CD4-positive, CD25-positive, alpha-beta regulatory T cell (primary cell): Measurements from ENCODE around the gene DYNC2LI1. TPM values are rescaled to one million over a fixed set of nuclear protein-coding genes. Genes with fewer than 3 reads are reported as not detected.

Experiments used
- ATAC-seq, 2 donors: fragments of 150-1000 bp; cut with Tn5 transposase; one replicate each; pipeline ENCODE4 v1.10.0; 2021; ENCODE audit warnings: low read depth in 2 of 2, moderate number of reproducible peaks in 2 of 2, moderate library complexity in 1 of 2
- DNase-seq, 3 donors: peaks; one replicate each; pipeline versions ENCODE4 v3.0.0 to v3.0.0-alpha.2; 2012 to 2022; ENCODE audit warnings: mixed read lengths in 1 of 3
- H3K27ac ChIP-seq: one replicate; pipeline ENCODE4 v1.7.0; 2013; ENCODE audit warnings: mild to moderate bottlenecking, low read length; ENCODE audit not compliant: insufficient read depth, poor library complexity, severe bottlenecking
- H3K27me3 ChIP-seq: one replicate; pipeline ENCODE4 v1.7.0; 2013; ENCODE audit warnings: low read length; ENCODE audit not compliant: control insufficient read depth, insufficient read depth
- H3K36me3 ChIP-seq: one replicate; pipeline ENCODE4 v1.7.0; 2013; ENCODE audit warnings: mild to moderate bottlenecking, low read length, moderate library complexity; ENCODE audit not compliant: control insufficient read depth, insufficient read depth
- H3K4me1 ChIP-seq: 2 replicates; pipeline ENCODE4 v1.7.0; 2013; ENCODE audit warnings: mild to moderate bottlenecking, low read length; ENCODE audit not compliant: insufficient read depth, control insufficient read depth, poor library complexity, severe bottlenecking
- H3K4me3 ChIP-seq: one replicate; pipeline ENCODE4 v1.7.0; 2013; ENCODE audit warnings: low read depth, mild to moderate bottlenecking, low read length, moderate library complexity
- H3K9me3 ChIP-seq, 2 experiments: 1 replicate in 1 of 2; 2 replicates in 1 of 2; pipeline ENCODE4 v1.7.0; 2013; ENCODE audit warnings: low read length in 2 of 2, mild to moderate bottlenecking in 1 of 2, moderate library complexity in 1 of 2; ENCODE audit not compliant: control insufficient read depth in 2 of 2
- H3K27ac Mint-ChIP-seq, 3 donors: one replicate each; pipeline ENCODE4 v1.8.0; 2020 to 2022; ENCODE audit warnings: mild to moderate bottlenecking in 3 of 3, mixed read lengths in 3 of 3, moderate library complexity in 2 of 3
- H3K27me3 Mint-ChIP-seq: one replicate; pipeline ENCODE4 v1.8.0; 2022; ENCODE audit warnings: mild to moderate bottlenecking, mixed read lengths
- H3K36me3 Mint-ChIP-seq: one replicate; pipeline ENCODE4 v1.8.0; 2020; ENCODE audit warnings: mixed read lengths
- H3K4me1 Mint-ChIP-seq, 4 donors: one replicate each; pipeline ENCODE4 v1.8.0; 2020 to 2022; ENCODE audit warnings: mixed read lengths in 4 of 4, mild to moderate bottlenecking in 1 of 4
- H3K4me3 Mint-ChIP-seq, 4 donors: one replicate each; pipeline ENCODE4 v1.8.0; 2020 to 2022; ENCODE audit warnings: mild to moderate bottlenecking in 4 of 4, mixed read lengths in 4 of 4, moderate library complexity in 3 of 4
- H3K9me3 Mint-ChIP-seq, 7 donors: one replicate each; pipeline ENCODE4 v1.8.0; 2020 to 2022; ENCODE audit warnings: mixed read lengths in 7 of 7, mild to moderate bottlenecking in 3 of 7, moderate library complexity in 2 of 7
- polyA plus RNA-seq, 4 donors: library from polyadenylated mRNA; unstranded; fragments of 300-500 nt; fragmentation: Illumina TruSeq; gene quantifications; one replicate each; pipeline ENCODE4 v1.2.3, GENCODE V29; 2021
- total RNA-seq: library from RNA; stranded (reverse); gene quantifications from one replicate; pipeline ENCODE4 v1.2.3, GENCODE V29; 2022

Gene DYNC2LI1
- total and polyA plus RNA-seq, 5 donors from 2014 or later = 2.1 to 5.8 (median 3.1) TPM

DNA sequence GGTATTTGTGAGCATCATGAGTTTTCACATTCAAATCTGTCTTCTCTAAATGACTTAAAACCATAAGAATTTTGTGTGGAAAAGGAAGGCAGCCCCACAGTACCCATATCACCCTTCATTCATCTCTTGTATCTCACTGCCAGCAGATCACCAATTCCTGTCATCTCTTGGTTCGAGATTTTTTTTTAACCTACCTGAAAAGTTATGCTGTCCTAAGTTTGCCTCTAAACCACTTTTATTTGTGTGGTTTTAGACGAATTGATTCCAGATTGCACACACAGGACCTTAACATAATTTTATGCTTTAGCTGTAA lies 32.8 kb downstream of the DYNC2LI1 start:
- ATAC-seq = no peak

GRCh38 chr2:43810452-43810851 lies 36.6 kb downstream of the DYNC2LI1 start:
- H3K9me3 ChIP-seq = no peaks in the 10 kb centered on the region
- peaks cover 0 to 3% (median 0%) of the 10 kb centered on the region in 4 donors for H3K4me1 Mint-ChIP-seq
- H3K27me3 ChIP-seq = no peaks in the 10 kb centered on the region
- H3K9me3 Mint-ChIP-seq = no peaks in the 10 kb centered on the region
- no peak overlapping the region for H3K4me3 ChIP-seq
- H3K4me3 Mint-ChIP-seq = no peak overlapping the region
- DNase-seq (no peak), ATAC-seq (no peak)
- H3K36me3 ChIP-seq = no peaks in the 10 kb centered on the region
- H3K27ac Mint-ChIP-seq = no peak overlapping the region
- H3K27me3 Mint-ChIP-seq = no peaks in the 10 kb centered on the region
- H3K4me1 ChIP-seq = no peaks in the 10 kb centered on the region
- peaks cover 7% of the 10 kb centered on the region for H3K36me3 Mint-ChIP-seq
- H3K27ac ChIP-seq = no peak overlapping the region

More for the DNA sequence above, 32.8 kb downstream of the DYNC2LI1 start:
- DNase-seq = no peak
- Mint-ChIP-seq H3K4me1 (no peaks in the 10 kb centered on the region), H3K4me3 (no peak overlapping the region), H3K9me3 (no peaks in the 10 kb centered on the region), H3K27me3 (no peaks in the 10 kb centered on the region), H3K36me3 (peaks cover 17% of the 10 kb centered on the region), H3K27ac (no peak overlapping the region)
- H3K27ac ChIP-seq = no peak overlapping the region
- H3K27me3 ChIP-seq = no peaks in the 10 kb centered on the region
- H3K9me3 ChIP-seq = no peaks in the 10 kb centered on the region
- no peaks in the 10 kb centered on the region for H3K36me3 ChIP-seq
- no peak overlapping the region for H3K4me3 ChIP-seq
- H3K4me1 ChIP-seq = no peaks in the 10 kb centered on the region

GRCh38 chr2:43810888-43811287 lies 37.0 kb downstream of the DYNC2LI1 start:
- H3K27me3 ChIP-seq = no peaks in the 10 kb centered on the region
- H3K27ac ChIP-seq = no peak overlapping the region
- Mint-ChIP-seq H3K36me3 (peaks cover 5% of the 10 kb centered on the region), H3K27me3 (peaks cover 4% of the 10 kb centered on the region), H3K9me3 (no peaks in the 10 kb centered on the region), H3K4me1 (peaks cover 0 to 4% (median 0%) of the 10 kb centered on the region in 4 donors), H3K4me3 (no peak overlapping the region), H3K27ac (no peak overlapping the region)
- no peaks in the 10 kb centered on the region for H3K36me3 ChIP-seq
- H3K9me3 ChIP-seq = no peaks in the 10 kb centered on the region
- H3K4me1 ChIP-seq = no peaks in the 10 kb centered on the region
- ATAC-seq = no peak
- H3K4me3 ChIP-seq = no peak overlapping the region
- no peak for DNase-seq

DNA sequence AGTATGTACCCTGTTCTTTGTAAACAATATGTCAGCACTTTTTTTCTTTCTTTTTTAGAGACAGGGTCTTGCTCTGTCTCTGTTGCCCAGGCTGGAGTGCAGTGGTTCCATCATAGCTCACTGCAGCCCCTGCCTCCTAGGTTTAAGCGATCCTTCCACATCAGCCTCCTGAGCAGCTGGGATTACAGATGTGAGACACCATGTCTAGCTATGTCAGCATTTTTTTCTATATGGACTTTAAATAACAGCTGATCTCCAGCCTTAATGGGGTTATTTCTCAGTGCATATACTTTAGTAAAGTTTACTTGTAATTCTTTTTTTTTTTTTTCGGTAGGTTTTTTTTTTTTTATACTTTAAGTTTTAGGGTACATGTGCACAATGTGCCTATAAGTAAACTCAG lies 38.2 kb downstream of the DYNC2LI1 start:
- Mint-ChIP-seq H3K27me3 (peaks cover 4% of the 10 kb centered on the region), H3K9me3 (no peaks in the 10 kb centered on the region), H3K4me3 (no peak overlapping the region), H3K27ac (no peak overlapping the region), H3K4me1 (peaks cover 0 to 4% (median 0%) of the 10 kb centered on the region in 4 donors), H3K36me3 (no peaks in the 10 kb centered on the region)
- H3K36me3 ChIP-seq = no peaks in the 10 kb centered on the region
- H3K4me1 ChIP-seq = no peaks in the 10 kb centered on the region
- H3K4me3 ChIP-seq = no peak overlapping the region
- ATAC-seq = no peak
- no peak for DNase-seq
- H3K27me3 ChIP-seq = no peaks in the 10 kb centered on the region
- H3K27ac ChIP-seq = no peak overlapping the region
- H3K9me3 ChIP-seq = no peaks in the 10 kb centered on the region

DNA sequence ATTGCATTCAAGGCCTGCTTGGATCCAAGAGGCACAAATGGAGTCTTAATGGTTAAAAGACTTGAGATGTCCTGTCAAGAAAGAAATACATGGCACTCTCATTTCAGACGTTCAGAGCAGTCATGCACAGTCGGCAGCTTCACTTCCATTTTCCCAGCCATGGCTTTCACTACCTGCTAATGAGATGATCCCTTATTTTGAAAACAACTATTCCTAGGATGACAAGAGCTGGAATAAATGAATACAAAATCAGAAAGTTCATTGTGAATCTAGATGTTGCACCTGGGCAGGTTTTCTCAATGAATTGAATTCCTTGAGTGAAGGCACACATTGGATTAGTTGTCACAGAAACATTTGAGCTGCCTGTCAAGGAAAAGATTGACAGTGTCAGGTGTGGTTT lies 39.1 kb downstream of the DYNC2LI1 start:
- peaks cover 4% of the 10 kb centered on the region for H3K27me3 Mint-ChIP-seq
- ATAC-seq = no peak
- no peaks in the 10 kb centered on the region for H3K4me1 ChIP-seq
- no peaks in the 10 kb centered on the region for H3K27me3 ChIP-seq
- no peaks in the 10 kb centered on the region for H3K9me3 ChIP-seq
- no peak overlapping the region for H3K4me3 Mint-ChIP-seq
- no peaks in the 10 kb centered on the region for H3K9me3 Mint-ChIP-seq
- H3K4me3 ChIP-seq = no peak overlapping the region
- H3K36me3 Mint-ChIP-seq = no peaks in the 10 kb centered on the region
- DNase-seq = no peak
- H3K36me3 ChIP-seq = no peaks in the 10 kb centered on the region
- peak overlapping the region in 1 of 3 donors; percentile 60 for H3K27ac Mint-ChIP-seq
- no peak overlapping the region for H3K27ac ChIP-seq
- peaks cover 0 to 4% (median 0%) of the 10 kb centered on the region in 4 donors for H3K4me1 Mint-ChIP-seq

DNA sequence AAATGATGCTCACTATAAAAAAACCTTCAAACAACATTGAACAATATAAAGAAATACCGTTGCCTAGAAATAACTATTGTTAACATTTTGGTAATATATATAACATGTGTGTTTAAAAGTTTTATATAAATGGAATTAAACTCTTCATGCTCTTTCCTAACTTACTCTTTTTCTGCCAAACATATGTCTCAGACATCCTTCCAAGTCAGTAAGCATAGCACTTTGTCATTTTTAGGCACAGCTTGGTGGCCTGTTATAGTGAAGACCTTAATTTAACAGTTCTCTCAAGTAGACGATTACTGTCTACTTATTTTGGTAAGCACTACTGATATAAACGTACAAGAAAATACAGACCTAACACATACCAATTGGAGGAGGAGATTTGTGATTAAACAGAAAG lies 40.9 kb downstream of the DYNC2LI1 start:
- H3K36me3 ChIP-seq = no peaks in the 10 kb centered on the region
- H3K4me3 ChIP-seq = no peak overlapping the region
- H3K4me3 Mint-ChIP-seq = no peak overlapping the region
- no peaks in the 10 kb centered on the region for H3K27me3 ChIP-seq
- no peak overlapping the region for H3K27ac Mint-ChIP-seq
- H3K36me3 Mint-ChIP-seq = no peaks in the 10 kb centered on the region
- H3K4me1 Mint-ChIP-seq = peaks cover 0 to 4% (median 0%) of the 10 kb centered on the region in 4 donors
- H3K9me3 ChIP-seq = no peaks in the 10 kb centered on the region
- ATAC-seq (no peak), DNase-seq (no peak)
- no peaks in the 10 kb centered on the region for H3K4me1 ChIP-seq
- no peaks in the 10 kb centered on the region for H3K9me3 Mint-ChIP-seq
- no peak overlapping the region for H3K27ac ChIP-seq
- H3K27me3 Mint-ChIP-seq = peaks cover 5% of the 10 kb centered on the region

DNA sequence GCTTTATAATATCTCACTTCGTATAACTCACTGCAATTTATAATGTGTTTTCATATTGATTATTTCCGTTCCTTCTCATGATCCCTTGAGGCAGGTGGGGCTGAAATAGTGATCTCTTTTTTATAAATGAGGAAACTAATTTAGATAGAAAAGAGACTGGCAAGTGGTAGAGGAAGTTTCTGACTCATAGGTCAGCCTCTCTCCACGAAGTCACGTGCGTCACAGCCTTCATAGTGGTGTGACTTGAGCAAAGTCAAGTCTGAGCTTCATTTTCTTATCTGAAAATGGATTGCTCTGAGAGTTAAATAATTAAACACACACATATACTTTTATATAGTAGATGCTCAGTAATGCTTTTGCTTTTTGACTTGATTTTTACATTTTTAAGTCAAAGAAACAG lies 44.9 kb downstream of the DYNC2LI1 start:
- Histone ChIP-seq H3K27ac (no peak overlapping the region), H3K4me1 (no peaks in the 10 kb centered on the region), H3K4me3 (no peak overlapping the region), H3K9me3 (no peaks in the 10 kb centered on the region), H3K36me3 (no peaks in the 10 kb centered on the region), H3K27me3 (no peaks in the 10 kb centered on the region)
- ATAC-seq (no peak), DNase-seq (peak in 1 of 3 donors; percentile 20)
- Mint-ChIP-seq H3K9me3 (no peaks in the 10 kb centered on the region), H3K36me3 (peaks cover 4% of the 10 kb centered on the region), H3K4me1 (peaks cover 0 to 4% (median 0%) of the 10 kb centered on the region in 4 donors), H3K4me3 (no peak overlapping the region), H3K27me3 (peaks cover 14% of the 10 kb centered on the region), H3K27ac (no peak overlapping the region)

GRCh38 chr2:43819491-43820163 lies 45.8 kb downstream of the DYNC2LI1 start:
- Mint-ChIP-seq H3K27me3 (peaks cover 18% of the 10 kb centered on the region), H3K27ac (no peak overlapping the region)
- no peak for ATAC-seq

More at GRCh38 chr2:43819491-43820163, 45.8 kb downstream of the DYNC2LI1 start:
- no peaks in the 10 kb centered on the region for H3K36me3 ChIP-seq
- H3K4me3 Mint-ChIP-seq = no peak overlapping the region
- no peak overlapping the region for H3K27ac ChIP-seq
- H3K4me3 ChIP-seq = no peak overlapping the region
- peaks cover 0 to 4% (median 0%) of the 10 kb centered on the region in 4 donors for H3K4me1 Mint-ChIP-seq
- H3K4me1 ChIP-seq = no peaks in the 10 kb centered on the region
- peaks cover under 1% of the 10 kb centered on the region for H3K27me3 ChIP-seq
- H3K36me3 Mint-ChIP-seq = peaks cover 4% of the 10 kb centered on the region
- no peaks in the 10 kb centered on the region for H3K9me3 ChIP-seq
- DNase-seq = no peak
- H3K9me3 Mint-ChIP-seq = no peaks in the 10 kb centered on the region
